WERI-Rb-1 (cell line): Measurements from ENCODE around the gene PIEZO2.

Experiments
- DNase-seq: peaks from one replicate; pipeline ENCODE4 v3.0.0-alpha.2; 2020
- H3K27ac ChIP-seq: fragments of 250-450 bp; sonication (Bioruptor Pico); 2 replicates; pipeline ENCODE4 v1.5.1; 2020; ENCODE audit warnings: mild to moderate bottlenecking, moderate library complexity
- H3K27me3 ChIP-seq: fragments of 250-450 bp; sonication (Bioruptor Pico); 2 replicates; pipeline ENCODE4 v1.5.1; 2021; ENCODE audit warnings: mild to moderate bottlenecking, low read depth, moderate library complexity; ENCODE audit not compliant: insufficient read depth, severe bottlenecking
- H3K36me3 ChIP-seq: fragments of 250-450 bp; sonication (Bioruptor Pico); 2 replicates; pipeline ENCODE4 v1.5.1; 2020; ENCODE audit warnings: mild to moderate bottlenecking, moderate library complexity
- H3K4me3 ChIP-seq: 2 replicates; pipeline ENCODE4 v1.5.1; 2011; ENCODE audit warnings: low read depth, mild to moderate bottlenecking, control low read depth, low read length
- H3K9me3 ChIP-seq: fragments of 250-450 bp; sonication (Bioruptor Pico); 2 replicates; pipeline ENCODE4 v1.5.1; 2021; ENCODE audit warnings: mild to moderate bottlenecking, moderate library complexity; ENCODE audit not compliant: severe bottlenecking
- TF ChIP-seq, protein P1 (sequence below): IDR thresholded peaks from 2 replicates; pipeline ENCODE4 v1.5.1; 2011; ENCODE audit warnings: low read depth, mild to moderate bottlenecking, control low read depth, inconsistent platforms, low read length

PIEZO2 gene

DNA sequence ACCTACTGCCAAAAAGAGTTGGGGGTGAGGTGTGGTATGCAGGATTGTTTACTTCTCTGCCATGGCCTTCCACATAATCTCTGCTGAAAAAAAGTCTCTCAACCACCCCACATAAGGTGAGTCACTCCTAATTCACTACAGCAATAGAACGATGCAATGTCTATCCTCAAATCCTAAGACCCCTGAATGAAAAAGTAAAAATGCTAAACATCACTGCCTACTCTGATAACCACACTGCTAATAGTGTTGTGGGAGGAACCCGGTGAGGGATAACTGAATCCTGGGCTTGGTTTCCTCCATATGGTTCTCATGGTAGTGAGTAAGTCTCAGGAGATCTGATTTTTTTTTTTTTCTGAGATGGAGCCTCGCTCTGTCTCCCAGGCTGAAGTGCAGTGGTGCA, 252.5 kb downstream of the PIEZO2 start:
- DNase-seq, result no peak
- Histone ChIP-seq H3K9me3 (no peaks in the 10 kb centered on the region), H3K36me3 (no peaks in the 10 kb centered on the region), H3K27ac (no peak overlapping the region), H3K4me3 (no peak overlapping the region), H3K27me3 (peaks cover 3% of the 10 kb centered on the region)
- TF ChIP-seq, protein P1, sequence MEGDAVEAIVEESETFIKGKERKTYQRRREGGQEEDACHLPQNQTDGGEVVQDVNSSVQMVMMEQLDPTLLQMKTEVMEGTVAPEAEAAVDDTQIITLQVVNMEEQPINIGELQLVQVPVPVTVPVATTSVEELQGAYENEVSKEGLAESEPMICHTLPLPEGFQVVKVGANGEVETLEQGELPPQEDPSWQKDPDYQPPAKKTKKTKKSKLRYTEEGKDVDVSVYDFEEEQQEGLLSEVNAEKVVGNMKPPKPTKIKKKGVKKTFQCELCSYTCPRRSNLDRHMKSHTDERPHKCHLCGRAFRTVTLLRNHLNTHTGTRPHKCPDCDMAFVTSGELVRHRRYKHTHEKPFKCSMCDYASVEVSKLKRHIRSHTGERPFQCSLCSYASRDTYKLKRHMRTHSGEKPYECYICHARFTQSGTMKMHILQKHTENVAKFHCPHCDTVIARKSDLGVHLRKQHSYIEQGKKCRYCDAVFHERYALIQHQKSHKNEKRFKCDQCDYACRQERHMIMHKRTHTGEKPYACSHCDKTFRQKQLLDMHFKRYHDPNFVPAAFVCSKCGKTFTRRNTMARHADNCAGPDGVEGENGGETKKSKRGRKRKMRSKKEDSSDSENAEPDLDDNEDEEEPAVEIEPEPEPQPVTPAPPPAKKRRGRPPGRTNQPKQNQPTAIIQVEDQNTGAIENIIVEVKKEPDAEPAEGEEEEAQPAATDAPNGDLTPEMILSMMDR, result no peak

DNA sequence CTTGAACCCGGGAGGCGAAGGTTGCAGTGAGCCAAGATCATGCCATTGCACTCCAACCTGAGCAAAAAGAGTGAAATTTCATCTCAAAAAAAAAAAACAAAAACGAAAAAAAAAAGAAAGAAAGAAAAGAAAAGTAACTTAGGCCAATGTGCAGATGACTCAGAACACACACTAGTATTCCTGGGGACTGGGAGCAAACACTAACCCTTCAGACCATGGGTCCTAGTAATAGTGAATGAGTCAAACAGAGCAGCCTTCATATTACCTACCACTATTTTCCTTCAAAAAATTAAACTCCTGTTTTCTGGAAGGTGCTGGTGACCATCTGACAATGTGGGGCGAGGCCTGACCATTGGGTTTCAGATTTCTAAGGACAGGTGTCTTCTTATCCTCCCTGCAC, 253.4 kb downstream of the PIEZO2 start:
- H3K27ac ChIP-seq, result no peak overlapping the region
- peaks cover 3% of the 10 kb centered on the region for H3K27me3 ChIP-seq
- H3K36me3 ChIP-seq, result no peaks in the 10 kb centered on the region
- TF ChIP-seq, protein P1, result no peak
- H3K4me3 ChIP-seq, result no peak overlapping the region
- no peak for DNase-seq
- no peaks in the 10 kb centered on the region for H3K9me3 ChIP-seq

DNA sequence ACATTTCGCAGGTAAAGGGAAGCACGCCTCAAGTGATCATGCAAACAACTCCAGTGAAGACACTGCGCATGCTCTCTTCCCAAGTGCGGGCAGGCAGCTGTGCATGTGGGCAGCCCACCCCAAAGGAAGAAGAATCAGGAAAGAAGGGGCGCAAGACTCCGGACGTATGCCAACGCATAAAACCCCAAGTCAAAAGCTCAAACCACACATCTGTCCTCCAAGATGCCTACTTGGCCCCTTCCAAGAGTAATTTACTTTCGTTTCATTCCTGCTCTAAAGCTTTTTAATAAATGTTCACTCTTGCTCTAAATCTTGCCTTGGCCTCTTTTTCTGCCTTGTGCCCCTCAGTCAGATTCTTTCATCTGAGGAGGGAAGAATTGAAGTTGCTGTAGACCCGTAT, 254.9 kb downstream of the PIEZO2 start:
- no peaks in the 10 kb centered on the region for H3K9me3 ChIP-seq
- no peak overlapping the region for H3K27ac ChIP-seq
- TF ChIP-seq, protein P1, result no peak
- DNase-seq, result no peak
- no peaks in the 10 kb centered on the region for H3K36me3 ChIP-seq
- no peak overlapping the region for H3K4me3 ChIP-seq
- H3K27me3 ChIP-seq, result peaks cover 3% of the 10 kb centered on the region

DNA sequence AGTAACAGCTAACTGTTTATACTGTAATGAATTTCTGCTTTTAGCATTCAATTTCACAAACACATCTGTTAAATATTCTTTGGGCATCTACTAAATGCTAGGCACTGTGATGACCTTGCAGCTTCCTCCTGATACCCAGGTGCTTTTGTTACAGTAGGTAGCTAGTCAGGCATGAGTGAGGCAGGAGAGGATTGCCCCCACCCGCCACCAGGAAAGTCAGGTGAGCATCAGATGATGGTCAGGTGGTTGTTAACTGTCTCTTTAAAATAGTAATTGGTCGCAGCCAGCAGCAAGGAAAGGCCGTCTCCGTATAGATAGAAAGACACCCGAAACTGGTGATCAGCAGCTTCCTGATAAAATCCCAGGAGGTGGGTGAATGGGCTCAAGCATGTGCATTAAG, 255.6 kb downstream of the PIEZO2 start:
- Histone ChIP-seq H3K9me3 (no peaks in the 10 kb centered on the region), H3K27me3 (peaks cover 3% of the 10 kb centered on the region), H3K27ac (no peak overlapping the region), H3K36me3 (no peaks in the 10 kb centered on the region), H3K4me3 (no peak overlapping the region)
- TF ChIP-seq, protein P1, result no peak
- no peak for DNase-seq

DNA sequence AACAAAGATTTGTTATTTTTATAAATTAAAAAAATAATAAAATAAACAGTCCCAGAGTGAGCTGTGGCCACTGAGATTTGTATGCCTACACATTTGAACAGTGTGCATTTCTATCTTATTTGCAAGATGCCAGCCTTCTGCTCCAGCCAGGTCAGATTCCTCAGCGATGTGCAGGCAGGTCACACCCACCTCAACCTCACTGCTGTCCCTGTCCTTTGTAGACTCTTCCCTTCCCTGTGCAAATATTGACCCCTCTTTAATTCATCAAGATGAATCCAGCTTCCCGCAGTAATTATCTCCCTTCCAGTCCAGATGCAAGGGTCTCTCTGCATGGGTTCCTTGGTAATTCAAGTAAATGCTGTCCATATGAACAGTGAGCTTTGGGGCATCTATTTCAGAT, 256.2 kb downstream of the PIEZO2 start:
- no peak overlapping the region for H3K4me3 ChIP-seq
- H3K27me3 ChIP-seq, result peaks cover 3% of the 10 kb centered on the region
- TF ChIP-seq, protein P1, result no peak
- H3K36me3 ChIP-seq, result no peaks in the 10 kb centered on the region
- H3K27ac ChIP-seq, result no peak overlapping the region
- H3K9me3 ChIP-seq, result no peaks in the 10 kb centered on the region
- DNase-seq, result no peak

DNA sequence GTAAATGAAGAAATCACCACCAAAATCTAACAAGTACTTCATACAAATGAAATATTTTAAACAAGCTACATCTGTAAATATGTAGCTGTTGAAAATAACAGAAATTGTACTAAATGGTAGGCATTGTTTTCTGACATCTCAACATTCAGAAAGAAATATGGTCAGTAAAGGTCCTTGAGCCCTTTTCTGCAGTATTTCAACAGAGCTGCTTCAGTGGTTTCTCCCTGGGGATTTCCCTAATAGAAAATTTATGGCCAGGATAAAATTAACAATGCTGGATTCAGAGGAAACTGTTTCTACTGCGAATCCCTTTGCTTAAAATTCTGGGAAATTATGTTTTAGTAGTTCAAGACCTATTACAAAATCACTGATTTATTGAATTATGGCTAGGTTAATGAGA, 256.6 kb downstream of the PIEZO2 start:
- H3K4me3 ChIP-seq, result no peak overlapping the region
- no peak for DNase-seq
- TF ChIP-seq, protein P1, result no peak
- H3K27me3 ChIP-seq, result peaks cover 3% of the 10 kb centered on the region
- H3K36me3 ChIP-seq, result no peaks in the 10 kb centered on the region
- no peak overlapping the region for H3K27ac ChIP-seq
- no peaks in the 10 kb centered on the region for H3K9me3 ChIP-seq
